K562 (cell line): ENCODE results near the gene RHOU.

ENCODE experiments used
- HCFC1 ChIP-seq: IDR thresholded peaks from 2 replicates; pipeline ENCODE4 v1.6.1; 2012; ENCODE audit warnings: low read depth, low read length, improper control_type of control experiment
- REST ChIP-seq, 2 experiments: fragments of 450-650 bp; formaldehyde crosslinking in 1 of 2; IDR thresholded peaks; 2 replicates each; pipeline versions ENCODE4 v1.4.0 to v1.6.1; 2014 to 2020; ENCODE audit warnings: mild to moderate bottlenecking in 2 of 2, borderline replicate concordance in 1 of 2, low read depth in 1 of 2
- SNIP1 ChIP-seq: fragments of 450-650 bp; IDR thresholded peaks from 2 replicates; pipeline ENCODE4 v1.7.1; 2017; ENCODE audit warnings: low read depth, mild to moderate bottlenecking
- TAF1 ChIP-seq: IDR thresholded peaks from 2 replicates; pipeline ENCODE4 v1.6.1; 2011; ENCODE audit warnings: mild to moderate bottlenecking, low read length, moderate library complexity; ENCODE audit not compliant: insufficient read depth, control insufficient read depth, severe bottlenecking; ENCODE audit errors: extremely low read depth
- TF ChIP-seq, protein P1 (sequence below): fragments of 250-450 bp; sonication (Bioruptor Pico); IDR thresholded peaks from 2 replicates; pipeline ENCODE4 v1.4.0; 2020; ENCODE audit warnings: mild to moderate bottlenecking, moderate library complexity

DNA sequence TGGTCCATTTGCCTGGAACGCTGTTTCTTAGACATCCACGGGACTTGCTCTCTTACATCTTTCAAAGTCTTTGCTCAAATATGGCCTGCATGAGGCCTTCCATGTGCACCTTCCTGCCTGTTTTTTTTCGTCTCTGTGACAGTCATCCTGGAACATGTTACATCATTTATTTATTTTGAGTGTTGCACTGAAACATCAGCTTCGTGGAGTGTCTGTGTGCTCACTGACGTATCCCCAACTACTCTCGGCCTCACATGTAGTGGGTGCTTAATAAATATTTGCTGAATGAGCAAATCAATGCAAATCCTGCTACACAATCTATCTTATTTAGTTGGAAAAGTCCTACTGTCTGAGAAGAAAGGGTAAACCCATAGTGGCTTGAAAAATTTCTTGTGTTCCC lies 11.4 kb upstream of the RHOU start:
- TF ChIP-seq HCFC1 (no peak), TAF1 (no peak), REST (IDR thresholded peaks at IDR 0.05; ENCODE audit: borderline replicate concordance) (no peak), REST (CRISPR knock-in tag; IDR thresholded peaks at IDR 0.05; ENCODE audit: low read depth) (no peak), SNIP1 (no peak)
- TF ChIP-seq, protein P1, sequence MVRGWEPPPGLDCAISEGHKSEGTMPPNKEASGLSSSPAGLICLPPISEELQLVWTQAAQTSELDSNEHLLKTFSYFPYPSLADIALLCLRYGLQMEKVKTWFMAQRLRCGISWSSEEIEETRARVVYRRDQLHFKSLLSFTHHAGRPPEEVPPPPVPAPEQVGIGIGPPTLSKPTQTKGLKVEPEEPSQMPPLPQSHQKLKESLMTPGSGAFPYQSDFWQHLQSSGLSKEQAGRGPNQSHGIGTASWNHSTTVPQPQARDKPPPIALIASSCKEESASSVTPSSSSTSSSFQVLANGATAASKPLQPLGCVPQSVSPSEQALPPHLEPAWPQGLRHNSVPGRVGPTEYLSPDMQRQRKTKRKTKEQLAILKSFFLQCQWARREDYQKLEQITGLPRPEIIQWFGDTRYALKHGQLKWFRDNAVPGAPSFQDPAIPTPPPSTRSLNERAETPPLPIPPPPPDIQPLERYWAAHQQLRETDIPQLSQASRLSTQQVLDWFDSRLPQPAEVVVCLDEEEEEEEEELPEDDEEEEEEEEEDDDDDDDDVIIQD: no peak
